Lower lobe of right lung (tissue), 2 donors: ENCODE results near the gene RHOB. TPM values are rescaled to one million over a fixed set of nuclear protein-coding genes. Genes with fewer than 3 reads are reported as not detected.

Source experiments
- ATAC-seq, 2 donors: fragments of 200-7000 bp; cut with Tn5 transposase; one replicate each; pipeline ENCODE4 v1.9.1; 2020 to 2022; ENCODE audit warnings: mild to moderate bottlenecking in 2 of 2, moderate library complexity in 2 of 2
- DNase-seq: peaks from one replicate; pipeline ENCODE4 v3.0.0-alpha.2; 2020
- H3K27ac ChIP-seq: fragments of 200-600 bp; one replicate; pipeline ENCODE4 v1.8.0; 2022
- H3K27me3 ChIP-seq: fragments of 200-600 bp; one replicate; pipeline ENCODE4 v1.8.0; 2022; ENCODE audit warnings: low read depth
- H3K36me3 ChIP-seq: fragments of 200-600 bp; one replicate; pipeline ENCODE4 v1.8.0; 2022; ENCODE audit warnings: mild to moderate bottlenecking
- H3K4me1 ChIP-seq: fragments of 200-600 bp; one replicate; pipeline ENCODE4 v1.8.0; 2022
- H3K4me3 ChIP-seq: fragments of 200-600 bp; one replicate; pipeline ENCODE4 v1.8.0; 2022; ENCODE audit warnings: mild to moderate bottlenecking
- H3K9me3 ChIP-seq: fragments of 200-600 bp; one replicate; pipeline ENCODE4 v1.8.0; 2022
- CTCF ChIP-seq: fragments of 200-600 bp; IDR thresholded peaks from one replicate; pipeline ENCODE4 v1.8.0; 2022; ENCODE audit warnings: antibody characterized with exemption, mild to moderate bottlenecking
- intact Hi-C: fragments of 100-400 bp; cut with DNase I; formaldehyde crosslinking; loops from one replicate; pipeline ENCODE4 v1.11.0; 2022
- total RNA-seq: library from RNA; stranded (reverse); fragmentation: NEBNext Ultra II Directional; extraction: Animal tissue kit (Norgen Biotek cat#: 25700); gene quantifications from one replicate; pipeline ENCODE4 v1.2.1, GENCODE V29; 2021
- donor health status: DM: no; HTN: yes; CAD: no; lungs with severe emphysema.

The RHOB gene
- total RNA-seq, 1 donor from 2014 or later = 176 TPM

GRCh38 chr2:20439503-20439902, 7.4 kb upstream of the RHOB start:
- ATAC-seq (peak; percentile 37 to 81), DNase-seq (no peak)
- no peak for TF ChIP-seq CTCF
- no peaks in the 10 kb centered on the region for H3K27me3 ChIP-seq
- peaks cover 32% of the 10 kb centered on the region for H3K4me1 ChIP-seq
- H3K36me3 ChIP-seq = no peaks in the 10 kb centered on the region
- intact Hi-C loops = no loop called here
- H3K9me3 ChIP-seq = no peaks in the 10 kb centered on the region
- peak overlapping the region; percentile 47 for H3K27ac ChIP-seq
- no peak overlapping the region for H3K4me3 ChIP-seq

- H3K4me1 ChIP-seq = peaks cover 38% of the 10 kb centered on the region
- DNase-seq = no peak
- intact Hi-C loops = loop anchor here (10.0 kb wide), 1 partner anchor 195 kb away; no protein-coding TSS in a partner anchor
- no peaks in the 10 kb centered on the region for H3K27me3 ChIP-seq
- H3K4me3 ChIP-seq = no peak overlapping the region
- no peaks in the 10 kb centered on the region for H3K9me3 ChIP-seq
- no peaks in the 10 kb centered on the region for H3K36me3 ChIP-seq
- ATAC-seq = no peak
- no peak for TF ChIP-seq CTCF
- peak overlapping the region; percentile 47 for H3K27ac ChIP-seq
Observed at GRCh38 chr2:20440001-20440560, 6.8 kb upstream of the RHOB start.

DNA sequence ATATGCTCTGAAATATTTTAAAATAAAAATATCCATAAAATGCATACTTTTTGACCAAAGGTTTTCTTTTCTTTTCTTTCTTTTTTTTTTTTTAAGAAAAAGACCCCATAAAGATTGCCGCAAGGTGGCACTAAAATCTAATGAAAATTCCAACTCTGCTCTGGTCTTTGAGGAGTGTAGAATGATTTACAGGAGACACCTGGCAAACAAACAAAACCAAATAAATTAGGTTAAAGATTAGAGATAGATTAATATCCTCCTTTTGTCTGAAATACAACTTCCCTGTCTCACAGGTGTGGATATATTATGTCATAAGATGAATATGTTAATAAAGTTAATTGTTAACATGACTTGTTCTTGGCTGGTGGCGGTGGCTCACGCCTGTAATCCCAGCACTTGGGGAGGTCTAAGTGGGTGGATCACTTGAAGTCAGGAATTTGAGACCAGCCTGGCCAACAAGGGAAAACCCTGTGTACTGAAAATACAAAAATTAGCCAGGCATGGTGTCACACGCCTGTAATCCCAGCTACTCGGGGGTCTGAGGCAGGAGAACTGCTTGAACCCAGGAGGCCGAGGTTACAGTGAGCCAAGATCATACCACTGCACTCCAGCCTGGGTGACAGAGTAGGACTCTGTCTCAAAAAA, 3.5 kb upstream of the RHOB start:
- peak; percentile 68 for TF ChIP-seq CTCF

DNA sequence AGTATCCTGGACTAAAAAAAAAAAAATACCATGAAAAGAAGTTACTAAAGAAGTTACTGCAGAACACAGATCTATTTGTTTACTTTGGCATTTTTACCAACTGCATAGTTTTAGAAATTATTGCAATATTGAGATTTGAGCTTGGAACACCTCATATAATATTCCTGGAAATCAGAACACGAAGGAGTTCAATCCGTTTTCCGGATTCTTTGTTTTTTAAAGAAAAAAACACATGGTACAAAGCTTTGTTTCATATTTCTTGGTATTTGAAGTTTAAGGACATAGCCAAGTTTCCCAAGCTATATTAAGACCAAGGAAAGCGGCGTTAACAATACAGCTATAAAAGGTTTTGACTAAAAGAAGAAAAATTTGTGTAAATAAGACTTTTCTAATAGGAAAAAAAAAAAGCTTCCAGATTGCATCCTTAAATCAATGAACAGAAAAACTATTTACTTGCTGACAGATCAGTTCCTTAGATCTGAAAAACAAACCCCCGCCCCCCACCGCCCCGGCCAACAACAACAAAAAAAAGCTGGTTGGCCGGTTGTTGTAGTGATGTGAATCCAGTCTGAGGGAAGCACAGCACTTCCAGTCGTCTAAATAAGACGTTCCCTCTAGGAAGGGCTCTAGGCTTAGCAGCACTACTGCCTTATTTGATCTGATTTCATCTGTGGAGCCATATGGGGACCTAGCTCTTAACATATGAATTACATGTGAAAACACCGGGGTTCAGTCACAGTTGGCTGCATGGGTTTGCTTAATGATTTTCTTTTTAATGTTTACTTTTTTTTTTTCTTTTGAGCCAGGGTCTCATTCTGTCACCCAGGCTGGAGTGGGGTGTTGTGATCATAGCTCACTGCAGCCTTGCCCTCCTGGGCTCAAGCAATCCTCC, 2.5 kb upstream of the RHOB start:
- no peak overlapping the region for H3K4me3 ChIP-seq
- no peaks in the 10 kb centered on the region for H3K27me3 ChIP-seq
- ATAC-seq (no peak), DNase-seq (no peak)
- peak overlapping the region; percentile 71 for H3K27ac ChIP-seq
- peaks cover 33% of the 10 kb centered on the region for H3K4me1 ChIP-seq
- TF ChIP-seq CTCF = no peak
- H3K36me3 ChIP-seq = peaks cover 14% of the 10 kb centered on the region
- intact Hi-C loops = loop anchor here (10.0 kb wide), 1 partner anchor 190 kb away; no protein-coding TSS in a partner anchor
- H3K9me3 ChIP-seq = no peaks in the 10 kb centered on the region

More for the DNA sequence above, 3.5 kb upstream of the RHOB start:
- ATAC-seq (no peak), DNase-seq (no peak)
- Histone ChIP-seq H3K9me3 (no peaks in the 10 kb centered on the region), H3K4me3 (no peak overlapping the region), H3K36me3 (peaks cover 4% of the 10 kb centered on the region), H3K27me3 (no peaks in the 10 kb centered on the region), H3K4me1 (peaks cover 41% of the 10 kb centered on the region), H3K27ac (peak overlapping the region; percentile 71)
- intact Hi-C loops = loop anchor here (10.0 kb wide), 1 partner anchor 191 kb away; no protein-coding TSS in a partner anchor

DNA sequence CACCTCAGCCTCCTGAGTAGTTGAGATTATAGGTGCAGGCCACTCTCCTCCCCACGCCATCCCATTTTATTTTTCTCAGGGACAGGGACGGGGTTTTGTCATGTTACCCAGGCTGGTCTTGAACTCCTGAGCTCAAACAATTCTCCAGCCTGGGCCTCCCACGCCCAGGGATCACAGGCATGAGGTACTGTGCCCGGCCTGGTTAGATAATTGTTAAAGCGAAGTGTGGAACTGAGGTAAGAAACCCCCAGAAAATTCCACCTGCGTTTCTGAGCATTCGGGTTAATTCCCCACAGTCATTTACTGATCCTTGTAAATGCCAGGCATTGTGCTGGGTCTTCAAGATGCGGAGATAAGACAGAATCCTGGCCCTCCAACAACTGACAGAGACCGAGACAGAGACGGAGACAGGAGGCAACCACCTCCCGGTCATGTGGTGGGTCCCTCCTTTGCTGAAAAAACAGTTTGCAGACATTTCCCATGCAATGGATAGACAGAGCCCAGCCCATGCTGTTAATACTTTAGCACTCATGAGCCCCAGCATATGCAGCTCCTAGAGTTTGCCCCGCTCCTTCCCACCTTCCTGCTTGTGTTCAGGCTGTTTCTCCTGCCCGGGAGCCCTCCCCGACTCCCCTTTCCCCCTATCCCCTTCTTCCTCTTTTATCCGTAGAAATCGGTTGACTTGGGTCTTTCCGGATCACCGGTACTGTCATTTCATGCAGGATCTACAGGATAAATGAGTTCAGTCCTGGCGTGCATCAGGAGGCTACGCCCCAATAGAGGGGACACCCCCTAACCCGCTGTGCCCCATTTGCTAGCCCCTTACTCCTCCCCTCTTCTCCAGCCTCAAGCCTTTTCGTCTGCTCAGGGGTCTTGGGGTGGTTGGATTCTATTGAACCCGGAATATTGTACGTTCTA, 1.6 kb upstream of the RHOB start:
- H3K4me3 ChIP-seq = no peak overlapping the region

More for the DNA sequence above, 1.6 kb upstream of the RHOB start:
- H3K4me1 ChIP-seq = peaks cover 33% of the 10 kb centered on the region
- DNase-seq (no peak), ATAC-seq (no peak)
- peaks cover 19% of the 10 kb centered on the region for H3K36me3 ChIP-seq
- no peaks in the 10 kb centered on the region for H3K9me3 ChIP-seq
- no peaks in the 10 kb centered on the region for H3K27me3 ChIP-seq
- peak overlapping the region; percentile 47 for H3K27ac ChIP-seq
- intact Hi-C loops = loop anchor here (10.0 kb wide), 1 partner anchor 190 kb away; no protein-coding TSS in a partner anchor
- no peak for TF ChIP-seq CTCF
